GM19467 (cell line): ENCODE results near the gene SKAP1.
A peak's percentile ranks its signal among the peaks of the same experiment; 100 is the strongest.

Experiments used
- ATAC-seq: cut with Tn5 transposase; IDR thresholded peaks from one replicate; pipeline ENCODE4 v1.9.1; 2021; ENCODE audit warnings: mild to moderate bottlenecking, moderate library complexity; ENCODE audit not compliant: unreplicated experiment

The SKAP1 gene

DNA sequence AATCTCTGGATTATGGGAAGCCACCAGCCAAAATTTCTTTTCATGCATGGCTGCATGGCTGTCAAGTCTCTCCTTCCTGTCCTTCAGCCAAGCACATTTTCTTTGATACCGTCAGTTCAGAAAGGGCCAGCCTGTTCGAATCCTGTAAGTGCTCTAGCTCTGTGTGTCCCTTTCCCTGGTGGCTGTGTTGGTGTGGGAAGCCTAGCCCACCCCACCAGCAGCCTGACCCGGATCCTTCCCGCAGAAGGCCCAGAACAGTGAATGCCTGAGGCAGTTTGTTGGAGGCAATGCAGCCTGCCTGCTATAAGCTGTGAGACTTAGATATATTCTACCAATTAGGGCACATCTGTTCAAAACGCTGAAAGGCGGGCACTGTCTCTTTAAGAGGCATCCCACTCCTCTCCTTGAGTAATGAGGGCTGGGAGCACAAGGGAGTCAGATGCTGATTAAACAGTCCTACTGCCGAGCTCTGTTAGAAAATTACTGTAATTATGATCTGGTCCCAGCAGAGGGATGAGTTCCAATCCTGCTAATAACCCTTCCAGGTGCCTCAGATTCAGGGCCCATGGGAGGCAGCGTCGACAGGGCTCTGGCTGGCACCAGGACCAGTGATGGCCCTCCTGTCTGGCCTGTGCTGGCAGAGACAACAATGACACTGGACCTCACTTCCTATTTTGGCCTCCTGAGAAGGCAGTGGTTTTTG, 304.0 kb downstream of the SKAP1 start:
- no peak for ATAC-seq

DNA sequence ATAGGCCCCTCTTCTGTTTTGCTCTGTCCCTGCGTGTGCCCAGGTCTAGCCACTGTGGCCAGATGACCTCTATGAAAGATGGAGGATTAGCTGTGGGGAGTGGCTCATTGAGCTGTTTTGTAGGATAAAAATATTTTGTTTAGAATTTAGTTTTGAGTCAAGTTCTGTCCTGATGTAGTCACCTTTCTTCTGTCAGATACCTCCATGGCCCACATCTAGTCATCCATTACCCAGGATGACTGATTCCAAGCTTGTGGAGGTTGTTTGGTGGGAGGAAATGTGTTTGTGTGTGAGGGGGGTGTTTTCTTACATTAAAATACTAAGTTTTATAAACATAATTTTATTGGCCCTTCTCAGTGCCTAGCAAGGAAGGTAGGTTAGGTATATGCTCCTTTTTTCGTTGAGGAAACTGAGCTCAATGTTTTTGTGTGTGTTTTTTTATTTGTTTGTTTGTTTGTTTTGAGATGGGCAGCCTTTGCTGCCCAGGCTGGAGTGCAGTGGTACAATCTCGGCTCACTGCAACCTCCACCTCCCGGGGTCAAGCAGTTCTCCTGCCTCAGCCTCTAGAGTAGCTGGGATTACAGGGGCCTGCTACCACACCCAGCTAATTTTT, 306.1 kb downstream of the SKAP1 start:
- no peak for ATAC-seq

DNA sequence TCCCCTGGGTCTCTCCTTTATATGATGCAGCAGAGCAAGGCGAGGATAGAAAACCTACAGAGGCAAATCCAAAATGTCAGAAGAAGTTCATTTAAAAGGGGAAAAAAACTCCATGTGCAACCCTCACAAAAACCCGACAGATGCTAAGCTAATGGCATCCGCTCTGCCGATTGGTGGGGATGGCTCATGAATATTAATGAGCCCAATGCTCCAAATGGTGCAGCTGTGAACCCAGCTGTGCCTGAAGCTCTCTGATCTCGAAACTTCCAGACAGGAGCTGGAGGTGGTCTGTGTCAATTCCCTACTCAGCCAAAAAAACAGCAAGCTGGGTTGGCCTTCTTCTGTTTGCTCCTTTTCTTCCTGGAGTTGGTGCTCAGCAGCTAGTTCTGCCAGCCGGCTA, 306.9 kb downstream of the SKAP1 start:
- no peak for ATAC-seq

DNA sequence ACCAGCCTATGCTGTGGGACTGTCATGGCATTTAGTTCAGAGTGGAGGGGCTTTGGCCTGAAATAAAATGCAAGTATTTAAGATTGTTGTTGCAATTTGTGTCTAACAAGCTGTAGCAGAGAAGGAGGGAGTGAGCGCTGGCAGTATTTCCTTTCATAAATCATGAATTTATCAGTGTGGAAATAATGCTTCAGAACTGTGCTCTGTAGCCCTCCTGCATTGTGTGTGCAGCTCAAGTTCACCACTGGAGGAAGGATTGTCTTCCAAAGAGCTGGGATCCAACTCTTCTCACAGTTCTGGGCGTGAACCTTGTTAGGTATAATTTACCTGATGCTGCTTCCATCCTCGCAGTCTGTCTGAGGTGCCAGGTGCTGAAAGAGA, 307.4 kb downstream of the SKAP1 start:
- no peak for ATAC-seq

DNA sequence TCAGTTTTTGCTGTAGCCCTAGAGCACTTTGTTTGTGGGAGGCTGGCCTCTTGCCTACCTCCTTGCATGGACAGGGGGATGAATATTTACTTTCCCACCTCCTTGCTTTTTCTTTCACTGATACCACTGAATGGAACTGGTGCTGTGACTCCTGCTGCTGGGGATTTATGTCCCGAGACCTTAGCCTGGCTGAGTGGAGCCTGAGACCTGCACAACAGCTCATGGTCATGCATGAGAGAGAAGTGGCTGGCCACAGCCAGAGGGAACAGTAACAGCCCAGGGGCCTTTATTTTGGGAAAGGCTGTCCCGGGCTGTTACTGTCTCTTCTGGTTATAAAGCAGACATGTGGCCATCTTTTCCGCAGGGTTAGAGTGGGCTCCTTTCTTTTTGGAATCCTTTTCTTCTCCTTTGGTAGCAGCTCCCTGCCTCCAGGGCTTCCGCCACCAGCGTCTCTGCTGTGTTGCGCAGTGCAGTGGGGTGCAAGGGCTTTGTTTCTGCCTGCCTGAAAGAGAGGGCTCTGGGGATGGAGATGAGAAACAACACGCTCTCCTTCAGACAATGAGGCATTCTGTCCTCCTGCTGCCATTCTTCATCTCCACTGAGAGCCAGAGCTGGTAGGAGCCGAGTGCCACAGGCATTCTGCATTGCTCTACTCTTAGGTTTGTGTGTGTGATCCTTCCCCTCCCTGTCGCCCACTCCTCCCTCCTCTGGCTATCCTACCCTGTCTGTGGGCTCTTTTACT, 307.9 kb downstream of the SKAP1 start:
- ATAC-seq = no peak

DNA sequence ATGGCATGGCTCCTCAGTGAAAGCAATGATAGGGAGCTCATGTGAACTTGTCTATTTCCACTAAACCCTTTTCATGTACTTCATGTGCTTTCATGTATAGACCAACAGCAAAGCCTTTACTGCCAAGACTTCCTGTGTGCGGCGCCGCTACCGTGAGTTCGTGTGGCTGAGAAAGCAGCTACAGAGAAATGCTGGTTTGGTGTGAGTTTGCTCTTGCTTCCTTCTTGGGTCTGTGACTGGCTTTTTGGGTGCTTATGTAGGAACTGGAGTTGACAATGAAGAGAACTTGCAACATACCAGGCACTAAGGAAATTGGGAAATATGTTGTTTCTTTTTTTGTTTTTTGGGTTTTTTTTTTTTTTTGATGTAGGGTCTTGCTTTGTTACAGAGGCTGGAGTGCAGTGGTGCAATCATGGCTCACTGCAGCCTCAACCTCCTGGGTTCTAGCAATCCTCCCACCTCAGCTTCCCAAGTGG, 316.8 kb downstream of the SKAP1 start:
- ATAC-seq = no peak

DNA sequence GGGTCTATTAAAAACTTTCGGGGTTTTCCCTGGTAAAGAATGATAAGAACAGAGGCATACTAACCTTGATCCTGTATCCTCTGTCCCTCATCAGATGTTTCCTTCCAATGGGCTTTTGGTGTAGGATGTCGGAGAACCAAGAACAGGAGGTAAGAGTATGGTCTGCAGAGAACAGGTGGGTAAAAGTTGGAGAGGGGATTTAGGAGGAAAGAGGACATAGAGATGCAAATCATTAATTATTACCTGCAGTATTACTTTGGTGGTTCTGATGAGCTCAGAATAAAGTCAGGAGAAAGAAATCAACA, 318.1 kb downstream of the SKAP1 start:
- ATAC-seq = no peak

DNA sequence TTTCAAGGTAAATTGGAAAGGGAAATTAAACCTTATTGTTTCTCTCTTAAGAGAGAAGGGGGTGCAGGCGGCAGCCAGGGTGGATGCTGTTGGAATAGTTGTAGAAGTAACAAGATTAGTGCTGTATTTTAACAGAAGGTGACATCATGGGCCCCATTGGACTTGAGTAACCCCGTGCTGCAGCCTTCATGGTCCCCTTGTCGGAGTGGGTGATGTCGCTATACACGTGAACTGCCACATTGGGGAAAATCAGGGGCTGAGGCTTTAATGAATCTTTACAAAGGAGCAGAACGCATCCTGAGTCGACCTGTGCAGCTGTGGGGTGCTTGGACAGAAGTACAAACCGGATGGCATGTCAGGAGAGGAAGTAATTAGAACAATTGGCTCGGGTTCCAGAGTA, 319.3 kb downstream of the SKAP1 start:
- no peak for ATAC-seq

DNA sequence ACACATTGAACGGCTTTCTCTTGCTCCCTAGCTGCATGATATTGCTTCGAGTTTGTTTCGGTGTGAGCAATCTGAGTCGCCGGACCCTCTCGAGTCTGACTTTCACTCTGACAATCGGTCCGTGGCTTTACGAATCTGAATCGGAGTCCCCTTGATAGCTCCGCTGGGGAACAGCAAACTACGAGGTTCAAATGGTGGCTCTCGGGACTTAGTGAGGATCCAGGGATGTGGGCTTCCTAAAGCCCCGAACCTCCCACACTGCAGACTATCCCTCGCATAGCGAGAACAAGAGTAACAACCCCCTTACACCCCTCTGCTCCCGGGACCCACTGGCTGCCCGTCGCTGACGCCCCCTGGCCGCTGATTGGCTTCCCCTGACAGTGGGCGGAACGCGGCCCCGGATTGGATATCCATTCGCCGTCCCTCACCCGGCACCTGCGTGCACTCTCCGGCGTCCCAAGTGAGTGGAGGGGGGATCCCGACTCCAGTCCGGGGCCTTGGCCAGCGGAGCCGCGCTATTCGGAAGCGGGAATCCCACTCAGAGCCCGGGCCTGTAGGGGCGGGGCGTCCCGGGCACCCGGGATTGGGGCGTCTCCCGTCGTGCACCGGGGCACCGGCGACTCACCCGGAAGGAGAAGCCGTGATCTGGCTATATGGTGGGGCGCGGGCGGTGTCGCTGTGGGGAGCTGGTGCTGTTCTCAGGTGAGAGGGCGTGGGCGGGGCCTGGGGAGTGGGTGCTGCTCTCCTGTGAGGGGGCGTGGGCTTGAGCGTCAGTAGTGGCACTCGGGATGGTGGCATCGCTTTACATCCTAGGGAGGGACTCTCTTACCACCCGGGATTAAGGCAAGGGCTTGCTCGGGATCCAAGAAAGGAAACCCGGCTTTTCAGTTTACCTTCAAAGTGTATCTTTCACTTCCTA, 322.6 kb downstream of the SKAP1 start, which contains the start of gene SNX11:
Gene SNX11 (plus strand): TSS at position 630 of the 919 bp plus-strand sequence. CDS start 4,278 bp downstream, outside the sequence.
- peak; percentile 78 for ATAC-seq

DNA sequence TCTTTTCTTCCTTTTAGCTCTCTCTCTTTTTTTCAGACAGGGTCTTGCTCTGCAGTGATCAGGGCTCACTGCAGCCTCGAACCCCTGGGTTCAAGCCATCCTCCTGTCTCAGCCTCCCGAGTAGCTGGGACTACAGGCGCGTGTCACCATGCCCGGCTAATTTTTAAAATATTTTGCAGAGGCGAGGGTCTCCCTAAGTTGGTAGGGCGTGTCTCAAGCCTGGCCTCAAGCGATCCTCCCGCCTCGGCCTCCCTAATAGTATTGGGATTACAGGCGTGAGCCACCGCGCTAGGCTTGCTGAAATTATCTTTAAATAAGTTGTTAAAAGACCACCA, 323.2 kb downstream of the SKAP1 start:
- no peak for ATAC-seq

DNA sequence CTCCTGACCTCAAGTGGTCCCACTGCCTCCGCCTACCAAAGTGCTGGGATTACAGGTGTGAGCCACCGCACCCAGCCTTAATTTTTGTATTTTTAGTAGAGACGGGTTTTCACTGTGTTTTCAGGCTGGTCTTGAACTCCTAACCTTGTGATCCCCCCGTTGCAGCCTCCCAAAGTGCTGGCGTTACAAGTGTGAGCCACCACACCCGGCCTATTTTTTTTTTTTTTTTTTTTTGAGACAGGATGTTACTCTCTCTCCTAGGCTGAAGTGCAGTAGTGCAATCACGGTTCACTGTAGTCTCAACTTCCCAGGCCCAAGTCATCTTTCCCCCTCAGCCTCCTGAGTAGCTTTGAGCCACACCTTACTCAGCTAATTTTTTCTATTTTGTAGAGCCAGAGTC, 325.6 kb downstream of the SKAP1 start:
- ATAC-seq = no peak

DNA sequence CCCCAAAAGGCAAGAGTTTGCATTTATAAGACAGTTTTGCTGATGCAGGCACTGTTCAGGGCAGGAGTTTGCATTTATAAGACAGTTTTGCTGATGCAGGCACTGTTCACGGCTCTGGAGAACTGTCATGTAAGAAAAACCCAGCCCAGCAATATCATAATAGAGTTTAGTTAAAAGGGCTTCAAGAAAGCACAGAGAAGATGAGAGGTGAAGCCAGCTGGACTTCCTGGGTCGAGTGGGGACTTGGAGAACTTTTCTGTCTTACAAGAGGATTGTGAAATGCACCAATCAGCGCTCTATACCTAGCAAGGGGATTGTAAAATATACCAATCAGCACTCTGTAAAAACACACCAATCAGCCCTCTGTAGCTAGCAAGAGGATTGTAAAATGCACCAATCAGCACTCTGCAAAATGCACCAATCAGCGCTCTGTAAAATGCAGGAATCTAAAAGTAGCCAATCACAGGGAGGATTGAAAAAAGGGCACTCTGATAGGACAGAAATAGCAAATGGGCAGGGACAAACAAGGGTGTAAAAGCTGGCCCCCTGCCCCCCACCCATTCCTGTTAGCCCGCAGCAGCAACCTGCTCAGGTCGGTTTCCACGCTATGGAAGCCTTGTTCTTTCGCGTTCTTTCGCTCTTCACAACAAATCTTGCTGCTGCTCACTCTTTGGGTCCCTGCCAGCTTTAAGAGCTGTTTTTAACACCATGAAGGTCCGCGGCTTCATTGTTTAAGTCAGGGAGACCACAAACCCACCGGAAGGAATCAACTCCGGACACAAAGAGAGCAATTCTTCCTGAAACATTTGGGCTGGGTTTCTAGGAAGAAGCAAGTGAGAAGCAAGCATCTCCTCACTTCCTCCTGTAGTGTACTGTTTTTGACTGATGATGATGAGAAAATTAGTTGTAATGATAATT, 327.0 kb downstream of the SKAP1 start:
- no peak for ATAC-seq

DNA sequence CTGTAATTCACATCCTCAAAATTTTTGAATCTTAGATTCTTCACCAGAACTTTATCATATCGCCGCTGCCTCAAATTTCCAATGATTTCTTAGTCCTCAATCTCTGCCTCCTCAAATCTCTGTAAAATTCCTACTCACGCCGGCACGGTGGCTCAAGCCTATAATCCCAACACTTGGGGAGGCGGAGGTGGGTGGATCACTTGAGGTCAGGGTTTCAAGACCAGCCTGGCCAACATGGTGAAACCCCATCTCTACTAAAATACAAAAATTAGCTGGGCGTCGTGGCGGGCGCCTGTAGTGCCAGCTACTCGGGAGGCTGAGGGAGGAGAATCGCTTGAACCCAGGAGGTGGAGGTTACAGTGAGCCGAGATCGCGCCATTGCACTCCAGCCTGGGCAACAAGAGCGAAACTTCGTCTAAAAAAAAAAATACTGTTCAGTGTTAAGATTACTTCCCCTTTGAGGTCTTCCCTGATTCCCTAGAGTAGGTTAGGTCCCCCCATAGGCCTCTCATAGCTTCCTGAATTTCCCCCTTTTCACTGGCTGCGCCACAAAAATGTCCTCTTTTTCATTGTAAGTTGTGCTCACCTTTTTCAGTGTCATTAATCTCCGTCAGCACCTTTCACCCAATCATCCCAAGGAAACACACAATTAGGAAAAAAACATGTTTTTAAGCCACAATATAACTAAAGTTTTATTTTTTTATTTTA, 327.8 kb downstream of the SKAP1 start:
- no peak for ATAC-seq

DNA sequence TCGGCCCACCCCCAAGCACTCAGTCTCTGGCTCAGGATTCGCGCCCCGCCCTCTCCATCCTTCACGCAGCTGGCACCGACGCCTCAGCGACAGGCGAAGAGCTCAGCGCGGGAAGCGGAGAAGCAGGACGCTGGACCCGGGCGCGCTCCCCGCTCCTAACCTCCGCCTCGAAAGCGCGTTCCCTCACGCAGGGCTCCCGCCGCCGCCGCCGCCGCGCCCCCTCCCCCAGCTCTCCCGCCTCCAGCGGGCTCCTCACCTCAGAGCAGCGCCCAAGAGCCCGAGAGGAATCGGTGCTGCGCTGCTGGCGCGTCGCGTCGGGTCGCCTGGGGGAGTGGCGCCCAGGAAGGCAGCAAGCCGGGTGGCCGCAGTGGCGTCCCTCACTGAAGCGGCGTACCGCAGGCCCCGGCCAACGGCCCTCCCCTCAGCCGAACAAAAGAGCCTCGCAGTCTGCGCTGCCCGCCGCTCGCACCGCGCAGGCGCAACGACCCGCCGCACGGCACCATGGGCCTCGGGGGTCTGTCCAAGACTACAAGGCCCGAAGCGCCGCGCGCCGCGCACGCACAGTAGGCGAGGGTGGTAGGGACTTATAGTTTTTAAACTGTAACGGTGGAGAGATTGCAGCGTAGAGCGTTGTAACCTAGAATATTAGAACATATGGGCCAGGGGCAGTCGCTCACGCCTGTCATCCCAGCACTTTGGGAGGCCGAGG, 328.8 kb downstream of the SKAP1 start, which contains the start of gene CBX1:
Gene CBX1 (minus strand): TSS at position 467 of the 709 bp plus-strand sequence. CDS start 24,474 bp downstream, outside the sequence.
- ATAC-seq = peak; percentile 84

DNA sequence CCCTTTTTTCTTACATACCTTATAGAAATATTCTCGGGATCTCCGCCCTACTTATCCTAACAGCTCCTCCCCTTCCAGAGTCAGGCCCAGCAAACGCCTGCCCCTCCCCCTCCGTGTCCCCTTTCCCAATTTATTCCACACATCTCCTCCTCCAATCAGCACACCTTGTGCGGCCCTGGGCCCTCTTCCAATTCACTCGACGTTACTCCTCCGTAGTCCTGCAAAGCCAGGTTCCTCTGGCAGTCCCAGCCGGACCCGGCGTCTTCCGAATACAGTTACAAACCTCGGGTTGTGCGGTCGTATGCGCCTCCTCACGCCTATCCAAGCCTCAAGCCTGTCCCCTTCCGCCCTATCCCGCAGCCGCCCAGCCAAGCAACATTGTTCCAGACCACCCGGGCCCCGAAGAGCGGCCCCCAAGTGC, 329.4 kb downstream of the SKAP1 start:
- no peak for ATAC-seq

DNA sequence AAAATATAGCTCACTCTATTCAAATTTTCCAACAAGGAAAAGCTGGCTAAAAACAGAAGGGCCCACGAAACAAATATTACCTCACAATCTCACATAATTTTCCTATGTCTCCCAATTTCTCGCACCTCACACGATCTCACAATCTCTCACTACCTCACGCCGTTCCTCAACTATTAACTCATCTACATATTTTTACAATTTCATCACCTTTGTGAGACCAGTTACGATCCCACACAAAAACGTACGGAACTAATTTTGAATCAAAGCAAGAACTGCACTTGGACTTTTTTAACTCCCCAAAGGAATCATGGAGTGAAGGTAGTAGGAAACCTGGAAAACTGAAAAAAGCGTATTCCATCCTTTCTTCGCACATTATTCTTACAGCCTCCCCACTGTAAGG, 329.9 kb downstream of the SKAP1 start:
- no peak for ATAC-seq

DNA sequence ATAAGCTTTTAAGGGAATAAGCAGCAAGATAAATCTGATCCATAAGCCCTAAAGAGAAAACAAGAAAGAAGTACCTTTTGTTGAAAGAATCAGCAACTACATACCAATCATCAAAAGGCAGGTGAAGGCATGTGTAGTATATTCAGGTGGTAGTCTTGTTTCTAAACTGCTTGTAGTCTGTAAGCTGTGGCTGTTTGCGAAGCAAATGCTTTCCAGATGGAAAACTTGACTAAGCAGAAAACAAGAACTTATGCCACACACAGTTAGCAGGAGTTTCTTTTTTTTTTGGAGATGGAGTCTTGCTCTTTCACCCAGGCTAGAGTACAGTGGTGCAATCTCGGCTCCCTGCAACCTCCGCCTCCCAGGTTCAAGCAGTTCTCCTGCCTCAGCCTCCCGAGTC, 334.4 kb downstream of the SKAP1 start:
- ATAC-seq = no peak

DNA sequence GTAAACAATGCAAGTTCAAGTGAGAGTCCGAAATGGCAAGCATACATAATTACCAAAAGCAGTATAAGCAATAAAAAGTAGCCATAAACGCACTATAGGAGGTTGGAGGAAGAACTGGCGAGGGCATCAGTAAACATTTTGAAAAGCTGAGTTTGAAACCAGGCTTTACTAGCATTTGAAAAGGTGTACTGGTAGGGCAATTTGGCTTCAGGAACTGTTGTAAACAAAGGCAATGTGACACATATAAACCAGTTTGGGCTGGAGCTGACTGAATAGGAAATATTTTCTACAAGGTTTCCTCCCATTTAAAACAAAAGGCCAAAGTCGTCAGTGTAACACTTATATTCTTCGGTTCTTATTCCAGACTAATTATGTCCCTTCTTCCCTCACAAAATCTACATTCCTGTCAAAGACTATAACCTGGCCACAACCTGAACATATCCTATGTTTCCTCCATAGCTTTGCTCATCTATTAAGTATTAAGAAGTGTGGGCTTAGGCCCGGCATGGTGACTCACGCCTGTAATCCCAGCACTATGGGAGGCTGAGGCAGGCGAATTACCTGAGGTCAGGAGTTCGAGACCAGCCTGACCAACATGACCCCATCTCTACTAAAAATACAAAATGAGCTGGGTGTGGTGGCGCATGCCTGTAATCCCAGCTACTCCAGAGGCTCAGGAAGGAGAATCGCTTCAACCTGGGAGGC, 336.5 kb downstream of the SKAP1 start:
- ATAC-seq = no peak
